Progenitor cell of endocrine pancreas (in vitro differentiated cells): ENCODE results near the gene YOD1. TPM values are rescaled to one million over a fixed set of nuclear protein-coding genes. Genes with fewer than 3 reads are reported as not detected.

Experiments
- DNase-seq: peaks from one replicate; pipeline ENCODE4 v3.0.0; 2021; ENCODE audit warnings: low spot score; ENCODE audit not compliant: unreplicated experiment
- H3K27ac Mint-ChIP-seq: 2 replicates; pipeline ENCODE4 v1.8.0; 2021; ENCODE audit warnings: mild to moderate bottlenecking, moderate library complexity, mixed read lengths
- H3K27me3 Mint-ChIP-seq: 2 replicates; pipeline ENCODE4 v1.8.0; 2021; ENCODE audit warnings: mixed read lengths
- H3K36me3 Mint-ChIP-seq: 2 replicates; pipeline ENCODE4 v1.8.0; 2022; ENCODE audit warnings: mixed read lengths; ENCODE audit not compliant: insufficient read depth
- H3K4me1 Mint-ChIP-seq: 2 replicates; pipeline ENCODE4 v1.8.0; 2021; ENCODE audit warnings: low read depth, mixed read lengths
- H3K4me3 Mint-ChIP-seq: 2 replicates; pipeline ENCODE4 v1.8.0; 2021; ENCODE audit warnings: low read depth, mild to moderate bottlenecking, moderate library complexity, mixed read lengths
- H3K9me3 Mint-ChIP-seq: 2 replicates; pipeline ENCODE4 v1.8.0; 2021; ENCODE audit warnings: low read depth, mixed read lengths
- total RNA-seq: library from RNA; stranded (reverse); gene quantifications from 2 replicates; pipeline ENCODE4 v1.2.1, GENCODE V29; 2021
- TF ChIP-seq, protein P1 (sequence below): fragments of 200-600 bp; sonication (generic); IDR thresholded peaks from one replicate; pipeline ENCODE4 v1.5.0; 2021; ENCODE audit warnings: antibody characterized with exemption, mild to moderate bottlenecking; ENCODE audit not compliant: unreplicated experiment

YOD1 gene
- total RNA-seq, 1 donor from 2014 or later, result 8.7 TPM

DNA sequence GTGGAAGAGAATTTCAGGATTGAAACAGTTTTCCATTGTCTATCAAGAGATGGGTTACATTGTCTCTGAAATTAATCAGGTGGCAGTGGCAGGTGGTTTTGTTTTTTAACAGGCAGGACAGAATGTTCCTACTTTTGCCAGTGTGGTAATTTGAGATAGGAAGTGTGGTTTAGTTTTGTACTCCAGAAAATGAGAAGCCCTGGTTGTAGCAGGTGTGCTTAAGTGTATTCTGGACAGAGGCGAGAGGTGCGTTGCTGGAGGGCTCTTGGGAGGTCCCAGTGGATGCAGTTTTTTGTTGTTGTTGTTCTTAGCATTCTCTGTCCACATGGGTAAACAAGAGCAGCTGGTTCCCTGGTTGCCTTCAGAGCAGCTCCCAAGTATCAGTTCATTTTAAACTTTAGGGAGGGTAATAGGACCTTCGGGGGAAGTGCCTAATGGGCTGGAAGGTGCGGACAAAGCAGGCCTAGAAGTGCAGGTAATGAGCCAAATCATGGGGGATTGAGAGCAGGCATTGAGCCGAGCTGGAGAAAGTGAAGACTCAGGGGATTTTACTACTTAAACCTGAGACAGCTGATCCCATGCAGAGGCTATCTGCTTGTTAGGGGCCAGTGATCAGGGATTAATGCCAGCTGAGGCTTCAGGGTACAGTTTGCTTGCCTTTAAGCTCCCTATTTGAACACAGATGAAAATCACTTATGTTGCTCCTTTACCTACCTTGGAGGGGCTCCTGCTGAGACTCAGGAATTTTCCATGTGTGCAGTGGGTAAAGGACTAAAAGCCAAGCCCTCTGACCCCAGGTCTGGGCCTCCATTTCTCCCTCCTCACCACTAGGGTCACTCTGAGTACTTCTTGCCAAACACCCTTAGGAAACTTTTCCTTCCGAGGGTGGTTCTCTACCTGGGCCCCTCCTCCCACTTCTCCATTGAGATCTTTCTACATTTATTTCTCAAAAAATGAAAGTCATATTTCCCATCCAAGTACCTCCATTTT, 8.2 kb upstream of the YOD1 start:
- Mint-ChIP-seq H3K27ac (no peak overlapping the region), H3K4me3 (no peak overlapping the region), H3K36me3 (peaks cover 7% of the 10 kb centered on the region), H3K9me3 (no peaks in the 10 kb centered on the region), H3K4me1 (no peaks in the 10 kb centered on the region), H3K27me3 (peaks cover 6% of the 10 kb centered on the region)
- DNase-seq, result no peak
- TF ChIP-seq, protein P1, sequence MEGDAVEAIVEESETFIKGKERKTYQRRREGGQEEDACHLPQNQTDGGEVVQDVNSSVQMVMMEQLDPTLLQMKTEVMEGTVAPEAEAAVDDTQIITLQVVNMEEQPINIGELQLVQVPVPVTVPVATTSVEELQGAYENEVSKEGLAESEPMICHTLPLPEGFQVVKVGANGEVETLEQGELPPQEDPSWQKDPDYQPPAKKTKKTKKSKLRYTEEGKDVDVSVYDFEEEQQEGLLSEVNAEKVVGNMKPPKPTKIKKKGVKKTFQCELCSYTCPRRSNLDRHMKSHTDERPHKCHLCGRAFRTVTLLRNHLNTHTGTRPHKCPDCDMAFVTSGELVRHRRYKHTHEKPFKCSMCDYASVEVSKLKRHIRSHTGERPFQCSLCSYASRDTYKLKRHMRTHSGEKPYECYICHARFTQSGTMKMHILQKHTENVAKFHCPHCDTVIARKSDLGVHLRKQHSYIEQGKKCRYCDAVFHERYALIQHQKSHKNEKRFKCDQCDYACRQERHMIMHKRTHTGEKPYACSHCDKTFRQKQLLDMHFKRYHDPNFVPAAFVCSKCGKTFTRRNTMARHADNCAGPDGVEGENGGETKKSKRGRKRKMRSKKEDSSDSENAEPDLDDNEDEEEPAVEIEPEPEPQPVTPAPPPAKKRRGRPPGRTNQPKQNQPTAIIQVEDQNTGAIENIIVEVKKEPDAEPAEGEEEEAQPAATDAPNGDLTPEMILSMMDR, result peak; percentile 42

DNA sequence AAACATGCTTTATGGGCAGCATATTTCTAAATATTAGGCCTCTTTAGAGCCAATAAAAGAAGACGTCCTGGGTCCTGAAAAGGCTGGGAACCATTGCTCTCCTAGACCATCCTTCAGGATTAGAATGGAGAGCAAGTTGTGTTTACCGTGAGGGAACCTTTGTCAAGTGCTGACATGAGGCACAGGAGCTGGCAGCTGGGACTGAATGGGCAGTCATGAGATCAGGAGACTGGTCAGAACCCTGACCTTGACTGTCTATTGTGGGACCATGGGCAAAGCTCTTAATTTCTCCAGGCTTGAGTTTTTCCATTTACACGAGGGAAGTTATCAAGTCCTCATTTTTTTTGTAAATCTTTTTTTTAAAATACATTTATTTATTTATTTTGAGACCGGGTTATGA, 7.2 kb upstream of the YOD1 start:
- no peak for DNase-seq
- Mint-ChIP-seq H3K27ac (no peak overlapping the region), H3K4me1 (no peaks in the 10 kb centered on the region), H3K9me3 (no peaks in the 10 kb centered on the region), H3K36me3 (peaks cover 7% of the 10 kb centered on the region), H3K27me3 (peaks cover 6% of the 10 kb centered on the region), H3K4me3 (no peak overlapping the region)
- TF ChIP-seq, protein P1, result no peak

DNA sequence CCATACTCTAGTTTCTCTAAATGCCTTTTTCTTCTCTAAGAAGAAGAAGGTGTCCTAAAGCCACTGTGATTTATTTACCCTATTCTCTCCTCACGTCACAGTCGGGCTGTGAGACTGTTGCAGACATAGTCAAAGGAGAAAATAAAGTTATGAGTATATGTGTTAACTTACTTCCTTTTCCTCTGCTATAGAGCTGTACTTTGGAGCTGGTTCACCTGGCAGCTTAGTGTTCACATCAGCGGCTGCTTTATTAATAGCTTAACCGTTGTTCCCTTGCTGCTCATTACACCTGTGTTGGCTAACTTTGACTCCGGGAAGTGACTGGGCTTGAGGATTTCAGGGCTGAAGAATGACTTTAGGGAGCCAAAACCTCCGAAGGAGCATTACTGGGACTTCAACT, 5.7 kb upstream of the YOD1 start:
- H3K4me1 Mint-ChIP-seq, result peaks cover 3% of the 10 kb centered on the region
- no peaks in the 10 kb centered on the region for H3K36me3 Mint-ChIP-seq
- no peak for DNase-seq
- H3K9me3 Mint-ChIP-seq, result no peaks in the 10 kb centered on the region
- H3K4me3 Mint-ChIP-seq, result no peak overlapping the region
- no peak overlapping the region for H3K27ac Mint-ChIP-seq
- TF ChIP-seq, protein P1, result no peak
- peaks cover 6% of the 10 kb centered on the region for H3K27me3 Mint-ChIP-seq

DNA sequence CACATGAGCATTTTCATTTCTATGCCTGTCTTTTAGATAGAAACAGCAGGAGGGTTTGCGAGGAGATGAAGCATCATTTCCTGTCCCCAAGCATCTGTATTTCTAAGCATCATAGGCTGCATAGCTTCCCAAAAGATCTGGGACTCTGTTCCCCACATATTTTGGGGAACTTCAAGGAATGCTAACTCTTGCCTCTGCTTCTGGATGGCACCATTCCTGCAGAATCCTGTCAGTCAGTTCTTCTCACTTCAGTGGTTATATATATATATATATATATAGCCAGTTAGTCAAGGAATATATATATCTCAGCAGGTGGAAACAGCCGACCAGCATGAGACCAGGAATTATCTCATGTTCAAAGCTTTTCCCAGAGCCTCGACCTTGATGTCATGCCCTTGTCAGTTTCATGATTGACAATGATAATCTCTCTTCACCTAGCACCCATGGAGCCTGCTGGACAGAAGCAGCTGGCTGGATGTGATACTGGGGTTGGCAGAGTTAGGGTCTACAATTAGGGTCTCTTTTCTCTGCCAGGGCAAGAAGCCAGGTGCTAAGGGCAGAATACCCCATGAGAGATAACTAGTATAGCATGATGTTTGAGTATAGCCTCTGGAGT, 4.5 kb upstream of the YOD1 start:
- H3K36me3 Mint-ChIP-seq, result no peaks in the 10 kb centered on the region
- no peak overlapping the region for H3K4me3 Mint-ChIP-seq
- TF ChIP-seq, protein P1, result no peak
- H3K4me1 Mint-ChIP-seq, result peaks cover 5% of the 10 kb centered on the region
- no peak for DNase-seq
- H3K27me3 Mint-ChIP-seq, result peaks cover 6% of the 10 kb centered on the region
- no peaks in the 10 kb centered on the region for H3K9me3 Mint-ChIP-seq
- H3K27ac Mint-ChIP-seq, result no peak overlapping the region

DNA sequence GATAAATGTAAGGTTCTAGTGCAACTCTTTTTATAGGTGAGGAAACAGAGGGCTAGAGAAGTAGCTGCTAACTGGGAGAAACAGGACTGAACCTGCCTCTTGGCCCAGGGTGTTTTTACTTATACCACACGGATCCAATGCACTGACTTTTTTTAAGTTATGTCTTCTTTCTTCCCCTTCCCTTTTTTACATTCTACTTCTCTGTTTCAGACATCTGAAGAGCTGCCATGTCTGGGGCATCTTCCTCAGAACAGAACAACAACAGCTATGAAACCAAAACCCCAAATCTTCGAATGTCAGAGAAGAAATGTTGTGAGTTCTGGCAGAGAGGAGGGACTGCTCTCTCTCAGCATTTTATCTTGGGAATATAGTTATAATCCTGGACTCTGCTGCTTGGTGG, 3.5 kb upstream of the YOD1 start:
- TF ChIP-seq, protein P1, result no peak
- no peak overlapping the region for H3K27ac Mint-ChIP-seq
- H3K4me1 Mint-ChIP-seq, result peaks cover 10% of the 10 kb centered on the region
- no peaks in the 10 kb centered on the region for H3K36me3 Mint-ChIP-seq
- no peaks in the 10 kb centered on the region for H3K9me3 Mint-ChIP-seq
- no peak for DNase-seq
- peak overlapping the region; percentile 97 for H3K4me3 Mint-ChIP-seq
- peaks cover 6% of the 10 kb centered on the region for H3K27me3 Mint-ChIP-seq
